DMS 273 (cell line): Measurements from ENCODE around the gene PCNX3.

ENCODE experiments used
- DNase-seq: peaks from one replicate; lab custom pipeline; 2025; ENCODE audit not compliant: unreplicated experiment; lab: John Stamatoyannopoulos, UW

PCNX3 gene

DNA sequence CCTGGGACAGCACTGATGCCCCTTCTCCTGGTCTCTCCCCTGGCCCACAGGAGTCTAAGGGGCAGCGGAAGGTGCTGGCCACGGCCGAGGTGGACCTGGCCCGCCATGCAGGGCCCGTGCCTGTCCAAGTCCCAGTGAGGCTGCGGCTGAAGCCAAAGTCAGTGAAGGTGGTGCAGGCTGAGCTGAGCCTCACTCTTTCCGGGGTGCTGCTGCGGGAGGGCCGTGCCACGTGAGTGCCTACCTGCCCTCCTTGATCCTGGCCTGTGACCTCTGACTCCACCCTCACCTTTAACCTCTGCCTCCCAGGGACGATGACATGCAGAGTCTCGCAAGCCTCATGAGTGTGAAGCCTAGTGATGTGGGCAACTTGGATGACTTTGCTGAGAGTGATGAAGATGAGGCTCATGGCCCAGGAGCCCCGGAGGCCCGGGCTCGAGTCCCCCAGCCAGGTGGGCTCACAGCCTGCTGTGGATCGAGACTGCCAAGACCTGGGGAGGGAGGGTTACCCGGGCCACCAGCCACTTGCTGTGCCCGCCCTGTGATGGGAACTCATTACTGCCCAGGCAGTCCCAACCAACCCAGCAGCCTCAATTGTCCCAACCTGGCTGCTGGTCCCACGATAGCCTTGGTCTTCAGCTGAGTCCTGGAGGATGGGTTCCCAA is 35.4 kb upstream of the PCNX3 start:
- no peak for DNase-seq

- DNase-seq: no peak
Observed at GRCh38 chr11:65580756-65581155, 34.8 kb upstream of the PCNX3 start.

- DNase-seq: no peak
Observed at GRCh38 chr11:65581928-65582327, 33.6 kb upstream of the PCNX3 start.

DNA sequence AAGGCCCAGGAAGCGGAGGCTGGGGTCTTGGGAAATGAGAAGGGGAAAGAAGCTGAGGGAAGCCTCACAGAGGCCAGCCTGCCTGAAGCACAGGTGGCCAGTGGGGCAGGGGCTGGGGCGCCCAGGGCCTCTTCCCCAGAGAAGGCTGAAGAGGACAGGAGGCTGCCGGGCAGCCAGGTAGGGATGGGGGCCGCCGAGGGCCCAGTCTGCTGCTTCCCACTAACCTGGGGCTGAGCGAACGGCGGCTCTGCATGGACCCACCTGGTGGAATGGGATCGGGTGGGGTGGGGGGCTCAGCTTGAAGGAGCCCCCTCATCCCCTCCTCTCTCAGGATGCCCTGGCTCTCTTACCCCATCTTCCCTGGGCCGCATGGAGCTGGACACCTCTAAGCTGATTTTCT is 32.0 kb upstream of the PCNX3 start:
- DNase-seq: no peak

GRCh38 chr11:65584106-65584505 is 31.5 kb upstream of the PCNX3 start:
- DNase-seq: no peak

DNA sequence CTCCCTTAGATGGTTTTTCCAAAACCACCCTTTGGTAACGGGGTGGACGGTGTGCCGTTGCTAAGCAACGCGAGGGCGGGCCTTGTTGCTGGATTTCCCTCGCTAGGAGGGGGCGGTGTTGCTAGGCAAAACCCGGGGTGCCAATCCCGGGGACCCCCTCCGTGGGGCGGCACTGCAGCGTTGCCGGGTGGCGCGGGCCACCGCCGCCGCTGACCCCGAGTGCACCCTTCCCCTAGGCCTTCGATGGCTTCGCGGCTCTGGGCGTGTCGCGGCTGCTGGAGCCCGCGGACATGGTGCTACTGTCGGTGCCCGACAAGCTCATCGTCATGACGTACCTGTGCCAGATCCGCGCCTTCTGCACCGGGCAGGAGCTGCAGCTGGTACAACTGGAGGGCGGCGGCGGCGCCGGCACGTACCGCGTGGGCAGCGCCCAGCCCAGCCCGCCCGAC is 30.8 kb upstream of the PCNX3 start:
- DNase-seq: no peak

DNA sequence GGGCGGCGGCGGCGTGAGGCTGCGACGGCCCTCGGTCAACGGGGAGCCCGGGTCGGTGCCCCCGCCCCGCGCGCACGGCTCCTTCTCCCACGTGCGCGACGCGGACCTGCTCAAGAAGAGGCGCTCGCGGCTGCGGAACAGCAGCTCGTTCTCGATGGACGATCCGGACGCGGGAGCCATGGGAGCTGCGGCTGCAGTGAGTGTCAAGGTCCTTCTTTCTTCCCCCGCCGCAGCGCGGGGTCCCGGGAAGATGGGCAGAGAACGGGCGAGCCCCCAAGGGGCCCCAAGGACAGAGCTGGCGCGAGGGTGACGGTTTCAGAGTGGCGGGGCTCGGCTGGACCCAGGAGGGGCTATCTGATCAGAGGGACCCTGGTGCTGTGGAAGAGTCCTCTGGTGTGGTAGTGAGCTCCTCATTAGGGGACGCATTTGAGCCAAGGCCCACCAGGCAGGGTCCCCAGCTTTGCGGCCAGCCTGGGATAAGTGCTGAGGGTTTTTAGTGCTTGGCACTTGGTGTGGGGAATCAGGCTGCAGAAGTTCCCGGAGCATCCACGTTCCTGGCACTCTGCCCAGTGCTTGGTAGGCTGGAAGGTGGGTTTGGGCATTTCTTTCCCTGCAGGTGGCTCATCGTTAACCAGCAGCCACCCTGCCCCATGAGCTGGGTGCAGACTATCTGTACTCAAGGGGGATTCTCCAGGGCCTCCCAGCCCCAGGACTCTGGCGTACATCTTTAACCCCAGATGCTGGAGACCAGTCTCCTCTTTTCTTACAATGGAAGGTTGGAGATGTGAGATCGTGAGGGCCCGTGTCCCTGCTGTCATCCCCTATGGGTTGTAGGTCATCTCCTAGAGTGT is 30.0 kb upstream of the PCNX3 start:
- no peak for DNase-seq

- no peak for DNase-seq
Observed at GRCh38 chr11:65586247-65586630, 29.3 kb upstream of the PCNX3 start.

- peak; percentile 85 for DNase-seq
Observed at GRCh38 chr11:65586676-65587075, 28.9 kb upstream of the PCNX3 start.

- peak; percentile 76 for DNase-seq
Observed at GRCh38 chr11:65588199-65589054, 27.1 kb upstream of the PCNX3 start.

- DNase-seq: no peak
Observed at GRCh38 chr11:65589444-65590239, 25.9 kb upstream of the PCNX3 start.

- peak; percentile 84 for DNase-seq
Observed at GRCh38 chr11:65590240-65590738, 25.3 kb upstream of the PCNX3 start.

DNA sequence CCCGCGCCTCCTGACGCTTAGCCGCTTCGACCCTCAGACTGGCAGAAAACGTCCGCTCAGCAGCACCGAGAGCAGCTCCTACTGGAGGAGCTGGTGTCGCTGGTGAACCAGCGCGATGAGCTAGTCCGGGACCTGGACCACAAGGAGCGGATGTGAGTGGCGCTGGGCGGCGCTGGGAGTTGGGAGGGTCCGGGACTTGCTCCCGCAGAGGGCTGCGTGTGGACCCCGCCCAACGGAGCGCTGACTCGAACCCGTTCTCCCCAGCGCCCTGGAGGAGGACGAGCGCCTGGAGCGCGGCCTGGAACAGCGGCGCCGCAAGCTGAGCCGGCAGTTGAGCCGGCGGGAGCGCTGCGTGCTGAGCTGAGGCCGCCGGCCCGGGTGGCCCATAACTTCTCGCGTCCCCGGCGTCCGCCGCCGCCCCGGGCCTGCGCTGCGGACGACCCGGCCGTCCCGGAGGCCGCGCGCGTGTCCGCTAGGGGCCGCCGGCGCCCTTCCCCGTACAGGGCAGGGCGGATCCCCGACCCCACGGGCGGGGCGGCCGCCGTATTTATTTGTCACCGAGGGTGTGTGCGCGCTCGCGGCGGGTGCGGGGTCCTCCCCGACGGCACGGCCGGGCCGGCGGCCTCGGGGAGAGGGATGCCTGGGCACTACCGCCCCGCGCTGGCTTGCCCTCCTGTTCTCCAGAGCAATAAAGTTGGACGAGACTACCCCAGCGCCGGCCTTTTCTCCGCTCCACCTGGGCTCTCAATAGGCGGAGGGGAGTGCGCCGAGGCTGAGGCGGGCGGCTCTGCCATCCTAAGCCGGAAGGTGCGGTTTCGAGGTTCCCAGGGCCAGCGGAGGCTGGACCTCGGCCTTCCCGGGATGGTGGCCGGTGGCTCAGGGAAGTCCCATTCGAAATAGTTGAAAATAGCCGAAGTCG is 23.4 kb upstream of the PCNX3 start:
- DNase-seq: no peak

GRCh38 chr11:65592858-65593517 is 22.6 kb upstream of the PCNX3 start:
- no peak for DNase-seq

DNA sequence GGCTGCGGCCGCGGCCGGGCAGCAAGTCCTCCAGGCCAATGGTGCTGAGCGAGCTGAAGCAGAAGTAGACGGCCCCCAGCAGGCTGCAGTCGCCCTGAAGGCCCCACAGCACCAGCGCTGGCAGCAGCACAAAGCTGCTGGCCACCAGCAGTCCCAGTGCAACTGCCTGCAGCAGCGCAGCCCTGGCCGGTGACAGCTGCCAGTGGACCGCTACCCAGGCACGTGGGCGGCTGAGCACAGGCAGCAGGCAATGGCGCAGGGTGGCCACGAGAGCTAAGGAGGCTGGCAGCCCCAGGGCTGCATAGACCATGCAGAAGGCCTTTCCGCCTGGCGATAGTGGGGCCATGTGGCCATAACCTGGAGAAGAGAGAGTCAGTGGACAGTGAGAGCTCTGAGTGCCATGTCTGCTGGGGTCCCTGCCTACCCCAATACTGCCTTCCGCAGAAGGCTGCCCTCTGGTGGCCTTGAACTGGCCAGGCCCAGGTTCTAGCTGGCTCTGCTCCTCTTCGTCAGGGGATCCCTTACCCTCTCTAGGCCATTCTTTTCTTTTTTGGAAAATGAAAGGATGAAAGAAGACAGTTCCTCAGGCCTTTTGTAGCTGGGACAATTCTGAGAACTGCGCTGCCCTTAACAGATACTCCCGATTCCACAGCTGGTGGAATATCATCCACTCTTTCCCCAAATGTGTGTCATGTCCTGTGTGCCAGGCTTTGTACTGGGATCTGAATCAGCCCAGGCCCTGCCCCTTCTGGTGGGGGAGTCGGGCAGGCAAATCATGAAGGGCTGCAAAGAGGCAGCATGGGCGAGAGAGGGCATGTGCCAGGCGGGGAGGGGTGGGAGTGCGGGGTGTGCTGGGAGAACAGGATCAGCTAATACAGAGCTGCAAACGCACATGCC is 21.8 kb upstream of the PCNX3 start:
- peak; percentile 60 for DNase-seq

- DNase-seq: no peak
Observed at GRCh38 chr11:65595131-65595530, 20.4 kb upstream of the PCNX3 start.

DNA sequence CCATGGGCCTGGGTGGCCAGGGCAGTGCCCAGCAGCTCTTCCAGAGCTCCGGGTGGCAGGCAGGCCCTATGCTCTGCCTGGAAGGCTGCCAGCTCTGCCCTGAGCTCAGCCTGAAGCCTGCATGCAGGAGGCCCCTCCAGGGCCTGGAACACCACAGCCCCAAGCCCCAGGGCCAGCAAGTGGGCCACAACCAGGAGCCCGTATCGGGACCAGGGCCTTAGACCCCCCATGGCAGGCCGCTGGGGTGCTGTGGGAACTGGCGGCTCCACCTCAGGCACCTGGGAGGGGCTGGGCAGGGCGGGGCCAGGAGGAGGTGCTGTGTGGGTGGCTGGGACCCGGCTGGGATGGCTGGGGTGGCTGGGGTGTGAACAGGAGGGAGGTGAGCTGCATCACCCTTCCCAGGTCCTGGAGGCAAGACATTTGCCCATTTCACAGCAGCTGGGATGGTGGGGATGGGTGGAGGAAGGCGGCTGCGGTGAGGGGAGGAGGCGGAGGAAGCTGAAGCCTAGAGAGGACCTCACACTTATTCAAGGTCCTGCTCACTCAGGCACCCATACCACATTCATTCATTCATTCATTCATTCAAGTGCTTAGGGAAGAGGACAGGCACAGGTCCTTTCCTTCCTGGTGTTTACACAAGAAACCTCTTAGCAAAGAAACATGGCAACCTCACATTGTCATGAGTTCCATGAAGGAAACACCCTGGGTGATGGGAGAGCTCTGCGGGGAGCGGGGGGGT is 19.9 kb upstream of the PCNX3 start, which contains the start of gene KCNK7:
KCNK7 (minus strand) TSS at position 258 of the 739 bp plus-strand sequence; CDS start at position 230, 28 bp downstream.
- DNase-seq: peak; percentile 41
